ENCODE measurements around the gene OR10R2. TPM values are rescaled to one million over a fixed set of nuclear protein-coding genes. Genes with fewer than 3 reads are reported as not detected.
"Not testable (repeated sequence)": the region's sequence is repeated elsewhere in the genome, so short reads cannot be mapped to it uniquely, and the experiment has no call there.

Gene OR10R2
- total RNA-seq (not detected), polyA plus RNA-seq (not detected)
- long read RNA-seq, donor 1: 0 reads
- long read RNA-seq, donor 2: 0 reads
- long read RNA-seq, donor 3: 0 reads

DNA sequence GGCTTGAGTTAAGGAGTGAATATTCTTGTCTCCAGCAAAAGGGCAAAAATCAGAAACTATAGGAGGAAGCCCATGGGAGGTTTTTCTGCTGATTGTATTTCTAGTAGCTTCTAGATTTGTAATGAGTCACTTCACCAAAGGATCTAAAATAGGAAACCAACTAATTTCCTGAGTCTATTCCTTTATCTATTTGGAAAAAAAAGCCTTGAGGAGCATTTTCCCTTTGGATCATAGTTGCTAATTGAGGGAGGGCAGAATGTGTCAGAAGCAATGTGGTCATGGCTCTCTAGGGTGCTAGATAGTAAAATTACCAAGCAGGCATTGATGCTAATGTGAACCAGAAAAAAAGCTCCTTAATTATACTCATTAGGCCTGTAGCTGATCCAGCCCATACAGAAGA lies at the start of gene OR10R2:
TSS of gene OR10R2 (plus strand) at position 301 of the 400 bp plus-strand sequence. CDS start 106 bp downstream, outside the sequence.
- Histone ChIP-seq H3K4me3 (no peak within 1 kb of the TSS), H3K36me3 (no peaks in the 10 kb centered on the region), H3K9me3 (no peaks in the 10 kb centered on the region), H3K27ac (no peak within 1 kb of the TSS), H3K27me3 (no peaks in the 10 kb centered on the region), H3K4me1 (no peaks in the 10 kb centered on the region)
- no peak for DNase-seq
- no peak for ATAC-seq
- intact Hi-C loops (cut with DNase I): no loop called here
- TF ChIP-seq, protein P1, sequence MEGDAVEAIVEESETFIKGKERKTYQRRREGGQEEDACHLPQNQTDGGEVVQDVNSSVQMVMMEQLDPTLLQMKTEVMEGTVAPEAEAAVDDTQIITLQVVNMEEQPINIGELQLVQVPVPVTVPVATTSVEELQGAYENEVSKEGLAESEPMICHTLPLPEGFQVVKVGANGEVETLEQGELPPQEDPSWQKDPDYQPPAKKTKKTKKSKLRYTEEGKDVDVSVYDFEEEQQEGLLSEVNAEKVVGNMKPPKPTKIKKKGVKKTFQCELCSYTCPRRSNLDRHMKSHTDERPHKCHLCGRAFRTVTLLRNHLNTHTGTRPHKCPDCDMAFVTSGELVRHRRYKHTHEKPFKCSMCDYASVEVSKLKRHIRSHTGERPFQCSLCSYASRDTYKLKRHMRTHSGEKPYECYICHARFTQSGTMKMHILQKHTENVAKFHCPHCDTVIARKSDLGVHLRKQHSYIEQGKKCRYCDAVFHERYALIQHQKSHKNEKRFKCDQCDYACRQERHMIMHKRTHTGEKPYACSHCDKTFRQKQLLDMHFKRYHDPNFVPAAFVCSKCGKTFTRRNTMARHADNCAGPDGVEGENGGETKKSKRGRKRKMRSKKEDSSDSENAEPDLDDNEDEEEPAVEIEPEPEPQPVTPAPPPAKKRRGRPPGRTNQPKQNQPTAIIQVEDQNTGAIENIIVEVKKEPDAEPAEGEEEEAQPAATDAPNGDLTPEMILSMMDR (IDR thresholded peaks at IDR 0.05): no peak

- peaks cover 0 to 3% (median 0%) of the 10 kb centered on the region in 9 donors for H3K4me1 ChIP-seq
- intact Hi-C loops (cut with DNase I): no loop called here
- H3K9me3 ChIP-seq: peaks cover 0 to 30% (median 0%) of the 10 kb centered on the region in 11 donors
- TF ChIP-seq, protein P1 (IDR thresholded peaks at IDR 0.05): no peak
- ATAC-seq (no peak), DNase-seq (no peak)
- no peaks in the 10 kb centered on the region for H3K27me3 ChIP-seq
- no peak overlapping the region for H3K4me3 ChIP-seq
- H3K36me3 ChIP-seq: no peaks in the 10 kb centered on the region
- no peak overlapping the region for H3K27ac ChIP-seq
These were observed 47.0 kb upstream of the OR10R2 start for GRCh38 chr1:158425027-158425426.

GRCh38 chr1:158426137-158426536 lies 45.9 kb upstream of the OR10R2 start, which contains the start of gene OR10K2:
OR10K2 (minus strand) TSS chr1:158426237; CDS start chr1:158420866, 5,371 bp downstream.
- no peak within 1 kb of the TSS for H3K27ac ChIP-seq

GRCh38 chr1:158430163-158430562 lies 41.9 kb upstream of the OR10R2 start:
- WGBS, 2 donors: 54 to 61% methylated on average over 3 of the region's 3 CpGs
- ATAC-seq; H3K27ac ChIP-seq; intact Hi-C loops (cut with DNase I); H3K27me3 ChIP-seq; H3K4me3 ChIP-seq; H3K36me3 ChIP-seq; DNase-seq: not testable (repeated sequence)
- peaks cover 0 to 56% (median 0%) of the 10 kb centered on the region in 11 donors for H3K9me3 ChIP-seq
- peaks cover 0 to 22% (median 0%) of the 10 kb centered on the region in 9 donors for H3K4me1 ChIP-seq

More at GRCh38 chr1:158426137-158426536, 45.9 kb upstream of the OR10R2 start, which contains the start of gene OR10K2:
- ATAC-seq (no peak), DNase-seq (no peak)
- Histone ChIP-seq H3K4me1 (peaks cover 0 to 12% (median 0%) of the 10 kb centered on the region in 9 donors), H3K36me3 (no peaks in the 10 kb centered on the region), H3K4me3 (no peak within 1 kb of the TSS), H3K9me3 (peaks cover 0 to 41% (median 0%) of the 10 kb centered on the region in 11 donors), H3K27me3 (no peaks in the 10 kb centered on the region)
- intact Hi-C loops (cut with DNase I): no loop called here
- TF ChIP-seq, protein P1 (IDR thresholded peaks at IDR 0.05): no peak
- 88% methylated on average over 1 of the region's 1 CpG for WGBS, 2 donors

GRCh38 chr1:158434741-158435140 lies 37.3 kb upstream of the OR10R2 start:
- WGBS, 2 donors: 49 to 54% methylated on average over 3 of the region's 3 CpGs
- DNase-seq (no peak), ATAC-seq (no peak)
- Histone ChIP-seq H3K4me1 (peaks cover 0 to 21% (median 0%) of the 10 kb centered on the region in 9 donors), H3K9me3 (peaks cover 0 to 27% (median 0%) of the 10 kb centered on the region in 11 donors), H3K36me3 (no peaks in the 10 kb centered on the region), H3K27ac (no peak overlapping the region), H3K4me3 (no peak overlapping the region), H3K27me3 (peaks cover 0 to 4% (median 0%) of the 10 kb centered on the region in 7 donors)
- intact Hi-C loops (cut with DNase I): no loop called here
- TF ChIP-seq, protein P1 (IDR thresholded peaks at IDR 0.05): no peak
